Suprapubic skin (tissue), 4 donors: Measurements from ENCODE around the gene RAB24. TPM values are rescaled to one million over a fixed set of nuclear protein-coding genes. Genes with fewer than 3 reads are reported as not detected.
A peak's percentile ranks its signal among the peaks of the same experiment; 100 is the strongest.

Experiments used
- DNase-seq, 2 donors: peaks; one replicate each; pipeline ENCODE4 v3.0.0-alpha.2; 2019; ENCODE audit warnings: low spot score in 2 of 2
- H3K27ac ChIP-seq: fragments of 200-600 bp; sonication (generic); one replicate; pipeline ENCODE4 v1.5.1; 2019
- H3K27me3 ChIP-seq: fragments of 200-600 bp; sonication (generic); one replicate; pipeline ENCODE4 v1.5.1; 2019
- H3K36me3 ChIP-seq: fragments of 200-600 bp; sonication (generic); one replicate; pipeline ENCODE4 v1.5.1; 2019
- H3K4me1 ChIP-seq: fragments of 200-600 bp; sonication (generic); one replicate; pipeline ENCODE4 v1.5.1; 2019
- H3K4me3 ChIP-seq: fragments of 200-600 bp; sonication (generic); one replicate; pipeline ENCODE4 v1.5.1; 2019; ENCODE audit warnings: mild to moderate bottlenecking
- H3K9me3 ChIP-seq: fragments of 200-600 bp; sonication (generic); one replicate; pipeline ENCODE4 v1.5.1; 2019
- CTCF ChIP-seq, 2 donors: fragments of 200-600 bp in 1 of 2; fragments of 450-650 bp in 1 of 2; sonication (generic) in 1 of 2; IDR thresholded peaks; one replicate each; pipeline ENCODE4 v1.5.1; 2016 to 2019; ENCODE audit warnings: antibody characterized with exemption in 2 of 2, mild to moderate bottlenecking in 1 of 2, moderate library complexity in 1 of 2
- EP300 ChIP-seq: sonication (generic); formaldehyde crosslinking; IDR thresholded peaks from one replicate; pipeline ENCODE4 v1.6.1; 2017; ENCODE audit warnings: antibody characterized with exemption
- POLR2A ChIP-seq, 2 donors: fragments of 450-650 bp; IDR thresholded peaks; one replicate each; pipeline ENCODE4 v1.6.1; 2017; ENCODE audit warnings: antibody characterized with exemption in 2 of 2, mild to moderate bottlenecking in 2 of 2, moderate library complexity in 2 of 2
- POLR2AphosphoS5 ChIP-seq, 3 donors: sonication (generic); formaldehyde crosslinking; IDR thresholded peaks; one replicate each; pipeline ENCODE4 v1.6.1; 2017; ENCODE audit warnings: antibody characterized with exemption in 3 of 3
- WGBS: methylation state at CpG from one replicate; pipeline ENCODE4 v1.1.5; 2018; 5-methylcytosine and 5-hydroxymethylcytosine counted together
- total RNA-seq, 4 donors: library from RNA; depleted of rRNA; stranded (reverse); fragments of >200 nt; gene quantifications; one replicate each; pipeline ENCODE4 v1.1.0, GENCODE V29; 2016

The RAB24 gene
- total RNA-seq, 4 donors from 2014 or later, result 36.7 to 70.1 (median 43.3) TPM

- no peak overlapping the region for H3K27ac ChIP-seq
- no peak for TF ChIP-seq CTCF (IDR thresholded peaks at IDR 0.05)
- no peak for TF ChIP-seq POLR2A (IDR thresholded peaks at IDR 0.05)
- no peak for TF ChIP-seq EP300
- TF ChIP-seq POLR2AphosphoS5 (IDR thresholded peaks at IDR 0.05), result no peak
- H3K36me3 ChIP-seq, result no peaks in the 10 kb centered on the region
- DNase-seq, result no peak
- no peaks in the 10 kb centered on the region for H3K9me3 ChIP-seq
- H3K4me1 ChIP-seq, result peaks cover 26% of the 10 kb centered on the region
- H3K4me3 ChIP-seq, result no peak overlapping the region
- no peaks in the 10 kb centered on the region for H3K27me3 ChIP-seq
- 100% methylated on average over 1 of the region's 7 CpGs for WGBS
Observed at GRCh38 chr5:177315411-177315810, 11.9 kb upstream of the RAB24 start.

- TF ChIP-seq POLR2A (IDR thresholded peaks at IDR 0.05) (no peak), EP300 (no peak), CTCF (IDR thresholded peaks at IDR 0.05) (no peak), POLR2AphosphoS5 (IDR thresholded peaks at IDR 0.05) (no peak)
- WGBS, result 89% methylated on average over 12 of the region's 18 CpGs
- Histone ChIP-seq H3K4me3 (no peak overlapping the region), H3K27me3 (no peaks in the 10 kb centered on the region), H3K27ac (no peak overlapping the region), H3K36me3 (no peaks in the 10 kb centered on the region), H3K9me3 (no peaks in the 10 kb centered on the region), H3K4me1 (peaks cover 31% of the 10 kb centered on the region)
- no peak for DNase-seq
Observed at GRCh38 chr5:177314376-177315342, 11.1 kb upstream of the RAB24 start.

GRCh38 chr5:177313561-177314259 lies 10.2 kb upstream of the RAB24 start:
- no peak overlapping the region for H3K27ac ChIP-seq
- DNase-seq, result no peak
- WGBS, result 93% methylated on average over 15 of the region's 15 CpGs
- H3K9me3 ChIP-seq, result no peaks in the 10 kb centered on the region
- no peak for TF ChIP-seq POLR2A (IDR thresholded peaks at IDR 0.05)
- TF ChIP-seq POLR2AphosphoS5 (IDR thresholded peaks at IDR 0.05), result no peak
- no peak for TF ChIP-seq EP300
- no peak for TF ChIP-seq CTCF (IDR thresholded peaks at IDR 0.05)
- H3K4me3 ChIP-seq, result no peak overlapping the region
- H3K4me1 ChIP-seq, result peaks cover 34% of the 10 kb centered on the region
- no peaks in the 10 kb centered on the region for H3K36me3 ChIP-seq
- no peaks in the 10 kb centered on the region for H3K27me3 ChIP-seq

GRCh38 chr5:177312649-177313181 lies 9.2 kb upstream of the RAB24 start:
- Histone ChIP-seq H3K4me3 (peak overlapping the region; percentile 69), H3K27ac (no peak overlapping the region), H3K27me3 (no peaks in the 10 kb centered on the region), H3K36me3 (peaks cover under 1% of the 10 kb centered on the region), H3K4me1 (peaks cover 32% of the 10 kb centered on the region), H3K9me3 (no peaks in the 10 kb centered on the region)
- no peak for DNase-seq
- WGBS, result 13% methylated on average over 13 of the region's 19 CpGs
- TF ChIP-seq CTCF (IDR thresholded peaks at IDR 0.05), result no peak
